ENCODE measurements around the gene DDX20.

DNA sequence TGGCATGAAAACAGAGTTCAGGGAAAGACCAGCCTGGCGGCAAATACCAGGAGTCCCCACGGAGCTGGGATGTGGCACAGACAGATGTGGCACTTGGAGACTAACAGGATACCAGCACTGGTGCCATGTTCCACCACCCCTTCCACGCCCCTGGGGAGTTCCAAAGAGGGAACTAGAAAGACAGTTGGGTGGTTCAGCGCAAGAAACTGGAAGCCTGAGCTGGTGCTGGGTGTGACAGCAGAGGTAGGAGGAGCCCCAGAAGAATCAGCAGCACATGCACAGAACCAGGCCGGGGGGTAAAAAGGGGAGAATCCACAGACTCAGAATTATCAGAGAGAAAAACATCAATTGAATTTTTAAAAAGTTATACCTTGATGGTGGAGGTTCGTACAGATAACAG lies 22.4 kb downstream of the DDX20 start:
- TF ChIP-seq, protein P1, sequence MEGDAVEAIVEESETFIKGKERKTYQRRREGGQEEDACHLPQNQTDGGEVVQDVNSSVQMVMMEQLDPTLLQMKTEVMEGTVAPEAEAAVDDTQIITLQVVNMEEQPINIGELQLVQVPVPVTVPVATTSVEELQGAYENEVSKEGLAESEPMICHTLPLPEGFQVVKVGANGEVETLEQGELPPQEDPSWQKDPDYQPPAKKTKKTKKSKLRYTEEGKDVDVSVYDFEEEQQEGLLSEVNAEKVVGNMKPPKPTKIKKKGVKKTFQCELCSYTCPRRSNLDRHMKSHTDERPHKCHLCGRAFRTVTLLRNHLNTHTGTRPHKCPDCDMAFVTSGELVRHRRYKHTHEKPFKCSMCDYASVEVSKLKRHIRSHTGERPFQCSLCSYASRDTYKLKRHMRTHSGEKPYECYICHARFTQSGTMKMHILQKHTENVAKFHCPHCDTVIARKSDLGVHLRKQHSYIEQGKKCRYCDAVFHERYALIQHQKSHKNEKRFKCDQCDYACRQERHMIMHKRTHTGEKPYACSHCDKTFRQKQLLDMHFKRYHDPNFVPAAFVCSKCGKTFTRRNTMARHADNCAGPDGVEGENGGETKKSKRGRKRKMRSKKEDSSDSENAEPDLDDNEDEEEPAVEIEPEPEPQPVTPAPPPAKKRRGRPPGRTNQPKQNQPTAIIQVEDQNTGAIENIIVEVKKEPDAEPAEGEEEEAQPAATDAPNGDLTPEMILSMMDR (conservative IDR thresholded peaks at IDR 0.05), result no peak
- TF ChIP-seq EZH2 (IDR thresholded peaks at IDR 0.05; ENCODE audit: low read depth), result no peak

Measured in PC-9 (cell line).